Activated CD4-positive, alpha-beta T cell treated with anti-CD3 and anti-CD28 coated beads, Interleukin-2, amount 50 U/mL, for 48 hours (primary cell): ENCODE data around the gene SIRT7.

Source experiments
- DNase-seq, 2 experiments: peaks; one replicate each; pipeline ENCODE4 v3.0.0-alpha.2; 2020

SIRT7 gene

GRCh38 chr17:81885454-81885853 lies 32.5 kb downstream of the SIRT7 start:
- no peak for DNase-seq

GRCh38 chr17:81884968-81885367 lies 33.0 kb downstream of the SIRT7 start:
- DNase-seq: no peak

- DNase-seq: no peak
Observed at GRCh38 chr17:81884520-81884919, 33.5 kb downstream of the SIRT7 start.

GRCh38 chr17:81879121-81879520 lies 38.9 kb downstream of the SIRT7 start:
- no peak for DNase-seq

- DNase-seq: no peak
Observed at GRCh38 chr17:81878294-81878693, 39.7 kb downstream of the SIRT7 start.

GRCh38 chr17:81877569-81877968 lies 40.4 kb downstream of the SIRT7 start:
- DNase-seq: no peak

- peak; percentile 95 for DNase-seq
Observed at GRCh38 chr17:81871387-81872230, 46.4 kb downstream of the SIRT7 start.

- no peak for DNase-seq
Observed at GRCh38 chr17:81870981-81871386, 47.0 kb downstream of the SIRT7 start, which contains the start of gene ARHGDIA. TSS of gene ARHGDIA (minus strand) at chr17:81871337. CDS start at chr17:81869930, 1,407 bp downstream.

GRCh38 chr17:81870131-81870980 lies 47.6 kb downstream of the SIRT7 start:
- DNase-seq: peak; percentile 48 to 56

- DNase-seq: peak; percentile 54 to 56
Observed at GRCh38 chr17:81869221-81870130, 48.5 kb downstream of the SIRT7 start.

- DNase-seq: peak; percentile 25 to 26
Observed at GRCh38 chr17:81868674-81869220, 49.2 kb downstream of the SIRT7 start.

- peak; percentile 31 to 48 for DNase-seq
Observed at GRCh38 chr17:81867991-81868673, 49.8 kb downstream of the SIRT7 start.

- DNase-seq: peak; percentile 45 to 54
Observed at GRCh38 chr17:81867170-81867990, 50.6 kb downstream of the SIRT7 start.

- peak; percentile 23 to 30 for DNase-seq
Observed at GRCh38 chr17:81866440-81867169, 51.4 kb downstream of the SIRT7 start.

GRCh38 chr17:81865733-81866439 lies 52.1 kb downstream of the SIRT7 start:
- peak in 1 of 2 experiments; percentile 25 for DNase-seq

- no peak for DNase-seq
Observed at GRCh38 chr17:81865358-81865732, 52.6 kb downstream of the SIRT7 start.

- DNase-seq: no peak
Observed at GRCh38 chr17:81863833-81864768, 53.9 kb downstream of the SIRT7 start.

GRCh38 chr17:81863123-81863675 lies 54.8 kb downstream of the SIRT7 start:
- no peak for DNase-seq
